Coronary artery (tissue), 2 donors: Measurements from ENCODE around the gene CEMIP.
A peak's percentile ranks its signal among the peaks of the same experiment; 100 is the strongest.

Experiments used
- DNase-seq: peaks from one replicate; pipeline ENCODE4 v3.0.0-alpha.2; 2017; ENCODE audit warnings: low spot score
- H3K27ac ChIP-seq, 2 donors: fragments of 200-600 bp; sonication (generic); one replicate each; pipeline ENCODE4 v1.5.1; 2016 to 2019
- H3K4me3 ChIP-seq: fragments of 200-600 bp; sonication (generic); 2 replicates; pipeline ENCODE4 v1.5.1; 2016; ENCODE audit warnings: mild to moderate bottlenecking, moderate library complexity
- TF ChIP-seq, protein P1 (sequence below): fragments of 200-600 bp; sonication (generic); IDR thresholded peaks from one replicate; pipeline ENCODE4 v1.5.1; 2019; ENCODE audit warnings: antibody characterized with exemption

CEMIP gene

DNA sequence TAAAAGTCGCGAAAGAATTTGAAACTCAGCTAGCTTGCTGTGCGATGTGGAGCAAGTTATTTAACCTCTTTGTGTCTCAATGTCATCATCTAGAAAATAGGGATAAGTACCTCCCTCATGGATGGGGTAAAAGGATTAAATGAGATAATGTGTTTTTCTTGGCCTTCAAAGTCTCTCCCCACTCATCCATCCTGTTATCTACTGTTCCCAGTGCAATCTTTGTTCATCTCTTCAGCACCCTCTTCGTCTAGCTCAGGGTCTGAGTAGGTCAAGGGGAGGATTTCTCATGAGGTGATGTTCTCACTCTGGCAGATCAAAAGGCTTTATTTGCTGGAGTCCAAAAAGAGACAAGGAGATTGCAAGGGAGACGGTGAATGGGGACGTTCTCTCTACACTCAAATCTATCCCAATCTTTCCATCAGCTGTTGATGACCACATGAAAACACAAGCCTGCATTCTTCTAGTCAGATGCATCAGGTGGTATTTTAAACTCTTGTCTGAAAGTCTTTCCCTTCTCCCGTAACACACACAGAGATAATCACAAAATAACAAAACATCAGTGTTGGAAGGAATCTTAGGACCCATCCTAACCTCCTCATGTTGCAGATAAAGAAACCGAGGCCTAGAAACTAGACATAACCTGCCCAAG, 209.1 kb downstream of the CEMIP start:
- no peak for DNase-seq
- Histone ChIP-seq H3K4me3 (peak overlapping the region; percentile 97), H3K27ac (no peak overlapping the region)
- TF ChIP-seq, protein P1, sequence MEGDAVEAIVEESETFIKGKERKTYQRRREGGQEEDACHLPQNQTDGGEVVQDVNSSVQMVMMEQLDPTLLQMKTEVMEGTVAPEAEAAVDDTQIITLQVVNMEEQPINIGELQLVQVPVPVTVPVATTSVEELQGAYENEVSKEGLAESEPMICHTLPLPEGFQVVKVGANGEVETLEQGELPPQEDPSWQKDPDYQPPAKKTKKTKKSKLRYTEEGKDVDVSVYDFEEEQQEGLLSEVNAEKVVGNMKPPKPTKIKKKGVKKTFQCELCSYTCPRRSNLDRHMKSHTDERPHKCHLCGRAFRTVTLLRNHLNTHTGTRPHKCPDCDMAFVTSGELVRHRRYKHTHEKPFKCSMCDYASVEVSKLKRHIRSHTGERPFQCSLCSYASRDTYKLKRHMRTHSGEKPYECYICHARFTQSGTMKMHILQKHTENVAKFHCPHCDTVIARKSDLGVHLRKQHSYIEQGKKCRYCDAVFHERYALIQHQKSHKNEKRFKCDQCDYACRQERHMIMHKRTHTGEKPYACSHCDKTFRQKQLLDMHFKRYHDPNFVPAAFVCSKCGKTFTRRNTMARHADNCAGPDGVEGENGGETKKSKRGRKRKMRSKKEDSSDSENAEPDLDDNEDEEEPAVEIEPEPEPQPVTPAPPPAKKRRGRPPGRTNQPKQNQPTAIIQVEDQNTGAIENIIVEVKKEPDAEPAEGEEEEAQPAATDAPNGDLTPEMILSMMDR, result no peak

DNA sequence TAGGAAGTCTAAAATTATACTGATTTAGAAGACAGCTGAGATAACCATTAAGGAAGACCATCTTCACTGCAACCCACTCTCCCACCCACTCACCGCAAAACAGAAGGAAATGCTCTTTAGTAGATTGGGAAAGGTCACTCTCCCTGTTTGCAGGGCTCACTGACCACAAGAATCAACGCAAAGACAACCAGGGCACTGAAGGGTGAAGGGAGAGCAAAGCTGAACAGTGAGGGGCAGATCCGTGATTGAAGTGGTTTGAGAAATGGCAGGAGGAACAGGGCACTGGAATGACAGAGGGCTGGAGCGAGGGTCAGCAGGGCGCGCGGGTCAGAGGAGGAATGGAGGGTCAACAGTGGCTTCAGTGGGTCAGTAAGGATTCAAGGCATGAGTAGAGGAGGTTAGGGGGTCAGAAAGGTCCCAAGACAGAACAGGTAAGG, 209.9 kb downstream of the CEMIP start:
- Histone ChIP-seq H3K27ac (peak overlapping the region; percentile 86 to 97), H3K4me3 (peak overlapping the region; percentile 97)
- TF ChIP-seq, protein P1, result no peak
- no peak for DNase-seq

DNA sequence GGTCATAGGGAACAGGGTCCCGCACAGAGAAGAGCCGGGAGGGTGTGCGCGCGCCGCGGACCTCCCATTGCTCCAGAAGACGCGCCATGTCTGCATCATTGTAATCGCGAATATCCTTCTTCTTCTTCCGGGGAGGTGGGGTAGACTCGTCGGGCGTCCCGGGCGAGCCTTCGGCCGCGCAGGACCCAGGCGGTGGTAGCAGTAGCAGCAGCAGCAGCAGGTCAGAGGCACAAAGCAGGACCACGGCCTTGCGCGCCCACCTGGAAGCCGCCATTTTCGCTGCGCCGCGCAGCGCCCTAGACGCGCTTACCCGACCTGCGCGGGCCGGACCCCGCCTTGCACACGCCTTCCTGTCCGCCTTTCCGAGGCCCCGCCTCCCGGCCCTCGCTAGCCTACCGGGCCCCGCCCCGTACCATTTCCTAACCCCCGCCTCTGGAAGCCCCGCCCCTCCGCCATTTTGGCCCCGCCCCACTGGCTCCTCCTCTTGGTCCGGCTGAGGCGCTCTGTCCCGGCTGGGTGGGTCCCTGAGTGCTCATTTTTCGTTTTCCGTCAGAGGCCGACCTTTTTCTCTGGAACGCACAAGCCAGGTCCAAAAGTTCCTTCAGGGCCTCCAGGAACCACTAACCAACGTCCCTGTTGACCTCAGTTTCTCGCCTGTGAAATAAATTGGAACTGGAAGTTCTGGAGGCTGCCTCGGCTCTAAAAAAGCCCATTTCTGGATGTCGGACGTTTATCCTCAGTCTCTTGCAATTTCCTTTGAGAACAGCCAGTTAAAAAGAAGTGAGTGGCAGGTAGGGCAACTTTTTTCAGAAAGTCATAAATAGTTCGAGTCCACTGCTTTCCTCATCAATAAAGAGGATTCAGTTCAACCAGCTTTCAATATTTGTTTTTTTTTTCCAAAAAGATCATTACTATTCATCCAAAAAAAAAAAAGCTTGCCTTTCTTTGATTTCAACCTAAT, 210.6 kb downstream of the CEMIP start, which contains the start of gene MESD:
Gene MESD (minus strand): TSS at position 302 of the 961 bp plus-strand sequence. CDS start 28 bp downstream, at position 274.
- peak; percentile 98 for DNase-seq
- TF ChIP-seq, protein P1, result no peak
- peak within 1 kb of the TSS; percentile 86 to 97 for H3K27ac ChIP-seq
- peak within 1 kb of the TSS; percentile 97 for H3K4me3 ChIP-seq

DNA sequence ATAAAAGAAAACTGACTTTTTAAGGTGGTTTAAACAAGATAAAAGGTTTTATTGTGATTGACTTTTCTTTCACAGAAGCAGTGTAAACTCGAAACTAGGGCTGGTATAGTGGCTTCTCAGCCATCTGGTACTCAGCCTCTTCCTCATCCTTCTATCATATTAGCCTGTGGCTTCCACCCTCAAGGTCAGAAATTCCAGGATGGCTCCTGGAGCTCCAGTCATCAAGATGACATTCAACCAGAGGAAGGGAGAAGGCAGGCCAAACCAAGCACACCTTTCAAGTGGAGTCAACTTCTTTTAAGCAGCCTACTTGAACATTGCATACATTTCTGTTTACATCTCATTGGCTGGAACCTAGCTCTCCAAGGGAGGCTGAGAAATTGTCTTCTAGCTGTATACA, 211.8 kb downstream of the CEMIP start:
- peak overlapping the region; percentile 86 to 97 for H3K27ac ChIP-seq
- H3K4me3 ChIP-seq, result no peak overlapping the region
- no peak for DNase-seq
- TF ChIP-seq, protein P1, result no peak

DNA sequence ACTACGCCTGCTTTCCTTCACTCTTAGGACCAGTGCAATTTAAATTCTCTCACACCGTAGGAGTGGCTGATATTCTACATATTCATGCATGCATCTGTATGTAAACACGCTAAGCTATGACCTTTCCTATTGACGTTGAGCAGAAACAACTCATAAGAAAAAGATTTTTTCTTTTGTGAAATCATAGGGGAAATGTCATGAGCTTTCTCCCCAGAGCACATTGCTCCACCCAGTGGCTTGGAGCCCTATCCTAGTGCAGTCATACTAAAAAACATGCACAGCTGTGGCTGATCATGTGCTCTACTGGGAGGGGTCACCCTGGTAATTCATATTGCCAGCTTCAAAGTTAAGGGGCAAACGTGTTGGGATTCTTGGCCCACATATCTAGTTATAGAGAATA, 212.3 kb downstream of the CEMIP start:
- peak; percentile 80 for DNase-seq
- Histone ChIP-seq H3K4me3 (no peak overlapping the region), H3K27ac (peak overlapping the region; percentile 86 to 97)
- TF ChIP-seq, protein P1, result no peak

DNA sequence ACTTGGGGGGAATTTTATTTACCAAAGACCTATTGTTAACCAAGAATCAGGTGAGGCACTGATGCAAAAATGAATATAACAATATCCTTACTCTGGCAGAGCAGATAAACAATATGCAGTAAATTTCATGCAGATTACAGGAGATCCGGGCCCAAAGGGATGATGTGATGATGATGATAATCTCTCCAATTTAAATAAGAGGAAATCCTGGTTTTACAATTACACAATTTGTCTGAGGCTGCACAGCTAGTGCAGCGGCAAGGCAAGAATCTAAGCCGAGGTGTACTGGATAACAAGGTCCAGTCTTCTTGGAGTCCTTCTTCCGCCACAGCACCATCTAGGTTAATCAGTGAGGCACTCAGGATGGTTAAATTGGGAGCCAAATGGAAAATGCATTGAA, 212.8 kb downstream of the CEMIP start:
- Histone ChIP-seq H3K4me3 (no peak overlapping the region), H3K27ac (peak overlapping the region in 1 of 2 donors; percentile 97)
- no peak for DNase-seq
- TF ChIP-seq, protein P1, result no peak
